HL-60 (cell line): Measurements from ENCODE around the gene PRAMEF13.
"Not testable (repeated sequence)": the region's sequence is repeated elsewhere in the genome, so short reads cannot be mapped to it uniquely, and the experiment has no call there.

ENCODE experiments used
- GABPA ChIP-seq: IDR thresholded peaks from 2 replicates; pipeline ENCODE4 v1.6.1; 2012; ENCODE audit warnings: low read depth
- POLR2AphosphoS5 ChIP-seq: IDR thresholded peaks from 2 replicates; pipeline ENCODE4 v1.6.1; 2012; ENCODE audit warnings: low read depth
- TF ChIP-seq, protein P1 (sequence below): IDR thresholded peaks from one replicate; pipeline ENCODE4 v1.5.1; 2011; ENCODE audit warnings: low read length, control low read depth, inconsistent platforms; ENCODE audit not compliant: insufficient read depth
- TF ChIP-seq, protein P2 (sequence below): IDR thresholded peaks from 2 replicates; pipeline ENCODE4 v1.6.1; 2012; ENCODE audit warnings: low read depth; ENCODE audit not compliant: insufficient replicate concordance

GRCh38 chr1:13234057-13234456, 32.8 kb upstream of the PRAMEF13 start:
- TF ChIP-seq POLR2AphosphoS5, GABPA: not testable (repeated sequence)
- TF ChIP-seq, protein P1, sequence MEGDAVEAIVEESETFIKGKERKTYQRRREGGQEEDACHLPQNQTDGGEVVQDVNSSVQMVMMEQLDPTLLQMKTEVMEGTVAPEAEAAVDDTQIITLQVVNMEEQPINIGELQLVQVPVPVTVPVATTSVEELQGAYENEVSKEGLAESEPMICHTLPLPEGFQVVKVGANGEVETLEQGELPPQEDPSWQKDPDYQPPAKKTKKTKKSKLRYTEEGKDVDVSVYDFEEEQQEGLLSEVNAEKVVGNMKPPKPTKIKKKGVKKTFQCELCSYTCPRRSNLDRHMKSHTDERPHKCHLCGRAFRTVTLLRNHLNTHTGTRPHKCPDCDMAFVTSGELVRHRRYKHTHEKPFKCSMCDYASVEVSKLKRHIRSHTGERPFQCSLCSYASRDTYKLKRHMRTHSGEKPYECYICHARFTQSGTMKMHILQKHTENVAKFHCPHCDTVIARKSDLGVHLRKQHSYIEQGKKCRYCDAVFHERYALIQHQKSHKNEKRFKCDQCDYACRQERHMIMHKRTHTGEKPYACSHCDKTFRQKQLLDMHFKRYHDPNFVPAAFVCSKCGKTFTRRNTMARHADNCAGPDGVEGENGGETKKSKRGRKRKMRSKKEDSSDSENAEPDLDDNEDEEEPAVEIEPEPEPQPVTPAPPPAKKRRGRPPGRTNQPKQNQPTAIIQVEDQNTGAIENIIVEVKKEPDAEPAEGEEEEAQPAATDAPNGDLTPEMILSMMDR, result not testable (repeated sequence)
- TF ChIP-seq, protein P2, sequence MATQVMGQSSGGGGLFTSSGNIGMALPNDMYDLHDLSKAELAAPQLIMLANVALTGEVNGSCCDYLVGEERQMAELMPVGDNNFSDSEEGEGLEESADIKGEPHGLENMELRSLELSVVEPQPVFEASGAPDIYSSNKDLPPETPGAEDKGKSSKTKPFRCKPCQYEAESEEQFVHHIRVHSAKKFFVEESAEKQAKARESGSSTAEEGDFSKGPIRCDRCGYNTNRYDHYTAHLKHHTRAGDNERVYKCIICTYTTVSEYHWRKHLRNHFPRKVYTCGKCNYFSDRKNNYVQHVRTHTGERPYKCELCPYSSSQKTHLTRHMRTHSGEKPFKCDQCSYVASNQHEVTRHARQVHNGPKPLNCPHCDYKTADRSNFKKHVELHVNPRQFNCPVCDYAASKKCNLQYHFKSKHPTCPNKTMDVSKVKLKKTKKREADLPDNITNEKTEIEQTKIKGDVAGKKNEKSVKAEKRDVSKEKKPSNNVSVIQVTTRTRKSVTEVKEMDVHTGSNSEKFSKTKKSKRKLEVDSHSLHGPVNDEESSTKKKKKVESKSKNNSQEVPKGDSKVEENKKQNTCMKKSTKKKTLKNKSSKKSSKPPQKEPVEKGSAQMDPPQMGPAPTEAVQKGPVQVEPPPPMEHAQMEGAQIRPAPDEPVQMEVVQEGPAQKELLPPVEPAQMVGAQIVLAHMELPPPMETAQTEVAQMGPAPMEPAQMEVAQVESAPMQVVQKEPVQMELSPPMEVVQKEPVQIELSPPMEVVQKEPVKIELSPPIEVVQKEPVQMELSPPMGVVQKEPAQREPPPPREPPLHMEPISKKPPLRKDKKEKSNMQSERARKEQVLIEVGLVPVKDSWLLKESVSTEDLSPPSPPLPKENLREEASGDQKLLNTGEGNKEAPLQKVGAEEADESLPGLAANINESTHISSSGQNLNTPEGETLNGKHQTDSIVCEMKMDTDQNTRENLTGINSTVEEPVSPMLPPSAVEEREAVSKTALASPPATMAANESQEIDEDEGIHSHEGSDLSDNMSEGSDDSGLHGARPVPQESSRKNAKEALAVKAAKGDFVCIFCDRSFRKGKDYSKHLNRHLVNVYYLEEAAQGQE, result not testable (repeated sequence)
